Naive B cell (primary cell): ENCODE results near the gene THAP10. TPM values are rescaled to one million over a fixed set of nuclear protein-coding genes. Genes with fewer than 3 reads are reported as not detected.
A peak's percentile ranks its signal among the peaks of the same experiment; 100 is the strongest.
"Not testable (repeated sequence)": the region's sequence is repeated elsewhere in the genome, so short reads cannot be mapped to it uniquely, and the experiment has no call there.

ENCODE experiments used
- ATAC-seq, 2 donors: fragments of 150-1000 bp; cut with Tn5 transposase; 2 replicates each; pipeline ENCODE4 v1.10.0; 2021; ENCODE audit warnings: low read depth in 2 of 2, mild to moderate bottlenecking in 2 of 2, moderate library complexity in 2 of 2
- DNase-seq: peaks from one replicate; pipeline ENCODE4 v3.0.0; 2022
- H3K27ac Mint-ChIP-seq, 6 donors: one replicate each; pipeline ENCODE4 v1.8.0; 2020 to 2022; ENCODE audit warnings: mild to moderate bottlenecking in 6 of 6, mixed read lengths in 6 of 6, moderate library complexity in 5 of 6, inconsistent platforms in 2 of 6
- H3K27me3 Mint-ChIP-seq, 3 donors: one replicate each; pipeline ENCODE4 v1.8.0; 2021 to 2022; ENCODE audit warnings: mixed read lengths in 3 of 3, mild to moderate bottlenecking in 1 of 3
- H3K36me3 Mint-ChIP-seq, 2 donors: one replicate each; pipeline ENCODE4 v1.8.0; 2020 to 2022; ENCODE audit warnings: mixed read lengths in 2 of 2, inconsistent platforms in 1 of 2, mild to moderate bottlenecking in 1 of 2
- H3K4me1 Mint-ChIP-seq, 3 donors: one replicate each; pipeline ENCODE4 v1.8.0; 2020 to 2022; ENCODE audit warnings: mixed read lengths in 3 of 3, inconsistent platforms in 1 of 3, mild to moderate bottlenecking in 1 of 3, moderate library complexity in 1 of 3
- H3K4me3 Mint-ChIP-seq, 8 donors: one replicate each; pipeline ENCODE4 v1.8.0; 2020 to 2022; ENCODE audit warnings: mild to moderate bottlenecking in 8 of 8, mixed read lengths in 8 of 8, moderate library complexity in 8 of 8, inconsistent platforms in 2 of 8
- H3K9me3 Mint-ChIP-seq, 7 donors: one replicate each; pipeline ENCODE4 v1.8.0; 2020 to 2022; ENCODE audit warnings: mixed read lengths in 7 of 7, mild to moderate bottlenecking in 5 of 7, inconsistent platforms in 2 of 7, moderate library complexity in 1 of 7
- polyA plus RNA-seq, 6 donors: library from polyadenylated mRNA; unstranded; fragments of 300-500 nt; fragmentation: Illumina TruSeq; gene quantifications; one replicate each; pipeline ENCODE4 v1.2.3, GENCODE V29; 2021; ENCODE audit warnings: low read depth in 6 of 6

The THAP10 gene
- polyA plus RNA-seq, 6 donors from 2014 or later, result 0.13 to 0.19 TPM; not detected in 4

DNA sequence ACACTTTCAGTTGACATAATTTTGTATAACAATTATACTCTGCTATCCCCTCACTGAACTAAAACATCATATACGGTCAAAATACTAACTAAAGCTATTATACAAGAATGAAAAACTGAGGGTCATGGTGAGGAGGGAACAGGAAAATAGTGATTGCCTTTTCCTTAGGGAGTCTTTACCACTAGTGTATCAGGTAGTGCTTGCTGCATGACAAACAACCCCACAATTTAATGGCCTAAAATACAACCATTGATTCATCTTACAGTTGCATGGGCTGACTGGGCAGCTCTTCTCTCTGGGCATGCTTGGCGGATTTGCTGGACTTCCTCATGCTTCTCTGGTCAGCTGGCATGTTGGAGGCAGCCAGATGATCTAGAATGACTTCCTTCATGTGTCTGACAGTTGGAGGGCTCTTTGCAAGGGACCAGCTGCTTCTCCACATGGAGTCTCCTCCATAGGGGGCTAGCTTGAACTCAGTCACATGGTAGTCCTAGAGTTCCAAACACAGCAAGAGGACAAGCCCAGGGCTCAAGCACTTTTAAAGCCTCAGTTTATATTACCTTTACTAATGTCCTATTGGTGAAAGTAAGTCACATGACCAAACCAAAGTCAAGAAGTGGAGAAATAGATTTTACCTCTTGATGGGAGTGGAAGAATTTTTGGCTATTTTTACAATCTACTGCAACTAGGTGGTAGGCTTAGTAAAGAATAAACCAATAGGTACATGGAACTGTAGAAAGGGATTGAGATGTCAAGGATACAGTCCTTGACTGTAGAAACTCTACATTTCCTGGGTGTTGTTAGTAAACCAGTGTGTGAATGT lies 18.8 kb downstream of the THAP10 start:
- H3K4me1 Mint-ChIP-seq, result no peaks in the 10 kb centered on the region
- ATAC-seq (no peak), DNase-seq (no peak)
- H3K27me3 Mint-ChIP-seq, result peaks cover 23 to 52% (median 25%) of the 10 kb centered on the region in 3 donors
- peaks cover 0 to 10% (median 3%) of the 10 kb centered on the region in 7 donors for H3K9me3 Mint-ChIP-seq
- no peaks in the 10 kb centered on the region for H3K36me3 Mint-ChIP-seq
- H3K27ac Mint-ChIP-seq, result no peak overlapping the region
- no peak overlapping the region for H3K4me3 Mint-ChIP-seq

DNA sequence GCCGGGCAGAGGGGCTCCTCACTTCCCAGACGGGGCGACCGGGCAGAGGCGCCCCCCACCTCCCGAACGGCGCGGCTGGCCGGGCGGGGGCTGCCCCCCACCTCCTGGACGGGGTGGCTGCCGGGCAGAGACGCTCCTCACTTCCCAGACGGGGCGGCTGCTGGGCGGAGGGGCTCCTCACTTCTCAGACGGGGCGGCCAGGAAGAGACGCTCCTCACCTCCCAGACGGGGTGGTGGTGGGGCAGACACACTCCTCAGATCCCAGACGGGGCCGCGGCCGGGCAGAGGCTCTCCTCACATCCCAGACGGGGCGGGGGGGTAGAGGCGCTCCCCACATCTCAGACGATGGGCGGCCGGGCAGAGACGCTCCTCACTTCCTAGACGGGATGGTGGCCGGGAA lies 20.7 kb downstream of the THAP10 start:
- not testable (repeated sequence) for H3K4me1 Mint-ChIP-seq, H3K27ac Mint-ChIP-seq
- H3K9me3 Mint-ChIP-seq, result peaks cover 0 to 10% (median 3%) of the 10 kb centered on the region in 7 donors

DNA sequence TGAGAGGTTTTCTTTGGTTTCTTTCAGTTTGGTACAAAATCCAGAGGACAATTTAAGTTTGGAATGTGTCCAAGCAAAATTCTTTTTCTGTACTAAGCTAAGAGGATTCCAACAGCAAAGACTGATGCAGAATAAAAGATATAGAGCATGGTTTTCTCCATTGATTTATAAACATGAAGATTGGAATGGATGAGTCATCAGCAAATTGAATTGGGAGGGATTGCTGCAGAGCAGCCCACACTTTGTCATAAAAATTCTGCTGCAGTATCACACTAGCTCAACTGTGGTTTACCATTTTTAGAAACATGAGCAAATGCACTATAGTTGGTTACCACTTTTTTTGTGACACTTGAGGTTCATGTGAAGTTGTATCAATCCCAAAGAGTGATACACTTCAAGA lies 22.2 kb downstream of the THAP10 start:
- peaks cover 12 to 25% (median 23%) of the 10 kb centered on the region in 3 donors for H3K27me3 Mint-ChIP-seq
- DNase-seq, result no peak
- H3K36me3 Mint-ChIP-seq, result no peaks in the 10 kb centered on the region
- H3K27ac Mint-ChIP-seq, result no peak overlapping the region
- no peak overlapping the region for H3K4me3 Mint-ChIP-seq
- H3K4me1 Mint-ChIP-seq, result no peaks in the 10 kb centered on the region
- no peak for ATAC-seq
- H3K9me3 Mint-ChIP-seq, result peaks cover 0 to 10% (median 3%) of the 10 kb centered on the region in 7 donors

More for the DNA sequence above, 20.7 kb downstream of the THAP10 start:
- not testable (repeated sequence) for DNase-seq, ATAC-seq, H3K36me3 Mint-ChIP-seq, H3K4me3 Mint-ChIP-seq
- H3K27me3 Mint-ChIP-seq, result peaks cover 18 to 39% (median 19%) of the 10 kb centered on the region in 3 donors

DNA sequence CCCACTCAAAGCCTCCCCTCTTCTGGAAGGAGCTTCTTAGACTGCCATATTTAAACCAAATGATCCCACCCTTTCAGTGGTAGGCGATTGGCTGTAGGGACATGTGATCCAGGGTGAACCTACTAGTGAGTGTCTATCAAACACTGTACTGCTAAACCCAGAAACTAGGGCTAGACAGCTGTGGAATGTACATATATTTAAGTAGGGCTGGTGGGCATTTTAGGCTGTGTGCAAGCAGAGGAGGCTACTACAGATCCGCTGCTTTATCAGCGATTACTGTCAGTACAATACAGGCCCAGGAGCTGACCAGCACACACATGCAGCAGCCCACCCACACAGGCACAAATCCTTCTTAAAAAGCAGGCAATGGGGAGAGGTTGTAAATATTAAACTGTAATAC lies 22.9 kb downstream of the THAP10 start:
- no peak for DNase-seq
- no peak overlapping the region for H3K27ac Mint-ChIP-seq
- no peaks in the 10 kb centered on the region for H3K36me3 Mint-ChIP-seq
- H3K4me3 Mint-ChIP-seq, result no peak overlapping the region
- H3K9me3 Mint-ChIP-seq, result peaks cover 0 to 10% (median 3%) of the 10 kb centered on the region in 7 donors
- H3K27me3 Mint-ChIP-seq, result peaks cover 12 to 25% (median 18%) of the 10 kb centered on the region in 3 donors
- H3K4me1 Mint-ChIP-seq, result no peaks in the 10 kb centered on the region
- no peak for ATAC-seq

DNA sequence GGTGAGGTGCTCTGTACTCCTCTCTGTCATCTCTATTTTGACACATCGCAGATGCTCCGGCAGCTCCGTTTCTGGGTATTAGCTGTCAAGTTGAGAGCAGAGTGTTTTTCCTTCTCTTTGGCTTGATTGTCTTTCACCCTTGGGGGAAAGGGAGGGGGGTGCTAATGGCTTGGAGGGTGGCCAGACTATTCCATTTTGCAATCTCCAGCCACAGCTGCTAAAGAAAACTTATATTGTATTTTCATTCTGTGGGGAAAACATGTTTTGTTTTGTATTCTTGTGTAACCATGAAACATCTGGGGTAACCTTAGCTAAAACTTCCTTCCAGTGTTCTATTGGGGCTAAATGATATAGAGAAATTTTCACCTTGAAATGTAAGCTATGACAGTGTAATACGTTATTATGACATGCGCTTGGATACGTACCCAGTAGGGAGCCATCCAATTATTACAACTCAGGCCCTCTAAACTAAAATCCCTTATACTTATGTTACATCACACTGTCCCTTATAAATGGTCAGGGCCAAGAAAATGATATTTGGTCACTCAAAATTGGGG lies 24.2 kb downstream of the THAP10 start:
- Mint-ChIP-seq H3K27me3 (peaks cover 7 to 25% (median 11%) of the 10 kb centered on the region in 3 donors), H3K4me1 (no peaks in the 10 kb centered on the region), H3K4me3 (no peak overlapping the region), H3K36me3 (no peaks in the 10 kb centered on the region), H3K27ac (no peak overlapping the region), H3K9me3 (peaks cover 0 to 6% (median under 1%) of the 10 kb centered on the region in 7 donors)
- DNase-seq (no peak), ATAC-seq (no peak)

DNA sequence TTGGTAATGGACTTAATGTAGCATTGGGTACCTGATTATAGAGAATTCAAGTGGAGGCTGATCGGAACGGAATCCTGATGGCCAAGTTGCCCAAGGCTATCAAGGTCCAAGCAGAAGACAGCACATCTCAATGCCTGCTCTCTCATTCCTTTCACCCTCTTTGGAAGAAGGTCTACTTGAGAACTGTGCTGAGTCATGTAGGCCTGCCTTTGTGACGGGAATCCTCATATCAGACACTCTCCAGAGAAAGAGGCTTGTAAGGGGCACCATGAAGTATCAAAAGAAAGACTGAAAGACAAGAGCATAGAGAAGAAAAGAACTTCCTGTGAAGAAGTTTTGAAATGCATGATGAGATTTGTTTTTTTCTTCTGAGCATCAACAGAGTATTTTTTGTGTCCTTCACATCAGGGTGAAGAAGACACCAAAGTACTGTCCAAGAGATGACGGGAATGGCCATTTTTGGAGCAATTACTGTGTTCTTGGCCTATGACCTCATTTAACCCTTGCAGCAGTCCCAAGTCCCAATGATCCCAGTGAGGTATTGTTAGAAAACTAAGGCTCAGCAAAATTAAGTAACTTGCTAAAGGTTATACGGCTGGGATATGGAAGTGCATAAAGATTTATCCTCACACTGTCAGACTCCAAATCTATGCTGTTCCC lies 25.1 kb downstream of the THAP10 start:
- H3K36me3 Mint-ChIP-seq, result no peaks in the 10 kb centered on the region
- no peak overlapping the region for H3K27ac Mint-ChIP-seq
- DNase-seq (no peak), ATAC-seq (no peak)
- H3K9me3 Mint-ChIP-seq, result peaks cover 0 to 3% (median 0%) of the 10 kb centered on the region in 7 donors
- no peak overlapping the region for H3K4me3 Mint-ChIP-seq
- peaks cover 7 to 25% (median 11%) of the 10 kb centered on the region in 3 donors for H3K27me3 Mint-ChIP-seq
- H3K4me1 Mint-ChIP-seq, result no peaks in the 10 kb centered on the region

DNA sequence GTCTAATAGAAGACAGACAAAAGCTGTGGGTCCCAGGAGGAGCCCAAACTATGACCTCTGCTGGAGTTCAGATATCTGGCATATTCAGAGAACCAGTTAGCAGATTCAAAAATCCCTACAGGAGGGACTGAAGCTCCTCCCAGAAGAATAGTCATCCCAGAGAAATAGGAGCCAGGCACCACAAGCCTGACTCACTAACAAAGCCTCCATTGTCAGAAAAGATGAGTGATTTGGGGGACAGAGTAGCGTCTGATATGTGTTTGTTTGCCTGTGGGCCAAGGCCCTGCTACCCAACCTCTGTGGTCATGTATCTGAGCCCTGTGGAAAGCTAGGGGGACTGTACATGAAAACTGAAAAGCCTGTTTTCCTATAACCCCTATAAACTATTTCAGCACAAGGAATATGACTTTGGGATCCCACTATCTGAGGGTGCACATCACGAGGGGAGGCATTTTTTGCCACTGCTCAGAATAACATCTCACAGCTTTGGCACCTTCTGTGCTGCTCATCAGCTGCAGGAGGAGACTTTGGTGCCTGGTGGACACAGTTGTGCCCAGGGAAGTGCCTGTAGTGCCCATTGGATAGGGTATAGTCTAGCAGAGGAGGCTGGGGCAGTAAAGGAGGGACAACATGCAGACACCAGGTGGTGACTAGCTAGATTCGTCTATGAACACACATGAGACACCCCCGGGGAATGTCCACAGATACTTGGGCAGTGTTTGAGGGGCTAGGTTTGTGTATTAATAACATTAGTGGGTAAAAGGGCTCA lies 28.6 kb downstream of the THAP10 start:
- H3K4me1 Mint-ChIP-seq, result no peaks in the 10 kb centered on the region
- no peaks in the 10 kb centered on the region for H3K36me3 Mint-ChIP-seq
- no peak overlapping the region for H3K4me3 Mint-ChIP-seq
- no peak overlapping the region for H3K27ac Mint-ChIP-seq
- no peak for ATAC-seq
- peaks cover 20 to 26% (median 20%) of the 10 kb centered on the region in 3 donors for H3K27me3 Mint-ChIP-seq
- no peak for DNase-seq
- no peaks in the 10 kb centered on the region for H3K9me3 Mint-ChIP-seq

DNA sequence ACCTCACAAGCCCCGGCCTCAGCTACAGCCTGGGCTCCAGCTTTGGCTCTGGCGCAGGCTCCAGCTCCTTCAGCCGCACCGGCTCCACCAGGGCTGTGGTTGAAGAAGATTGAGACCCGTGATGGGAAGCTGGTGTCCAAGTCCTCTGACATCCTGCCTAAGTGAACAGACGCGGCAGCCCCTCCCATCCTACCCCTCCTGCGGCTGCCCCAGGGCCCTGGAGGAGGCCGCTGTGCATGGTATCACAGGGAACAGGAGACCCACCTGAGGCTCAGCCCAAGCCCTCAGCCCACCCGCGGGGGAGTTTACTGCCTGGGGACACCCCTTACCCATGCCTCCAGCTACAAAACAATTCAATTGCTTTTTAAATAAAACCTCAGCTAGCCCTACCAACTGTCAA lies 32.2 kb downstream of the THAP10 start:
- Mint-ChIP-seq H3K27ac (no peak overlapping the region), H3K27me3 (peaks cover 28 to 36% (median 29%) of the 10 kb centered on the region in 3 donors), H3K4me1 (no peaks in the 10 kb centered on the region), H3K9me3 (no peaks in the 10 kb centered on the region), H3K36me3 (no peaks in the 10 kb centered on the region), H3K4me3 (no peak overlapping the region)
- no peak for DNase-seq
- ATAC-seq, result no peak

DNA sequence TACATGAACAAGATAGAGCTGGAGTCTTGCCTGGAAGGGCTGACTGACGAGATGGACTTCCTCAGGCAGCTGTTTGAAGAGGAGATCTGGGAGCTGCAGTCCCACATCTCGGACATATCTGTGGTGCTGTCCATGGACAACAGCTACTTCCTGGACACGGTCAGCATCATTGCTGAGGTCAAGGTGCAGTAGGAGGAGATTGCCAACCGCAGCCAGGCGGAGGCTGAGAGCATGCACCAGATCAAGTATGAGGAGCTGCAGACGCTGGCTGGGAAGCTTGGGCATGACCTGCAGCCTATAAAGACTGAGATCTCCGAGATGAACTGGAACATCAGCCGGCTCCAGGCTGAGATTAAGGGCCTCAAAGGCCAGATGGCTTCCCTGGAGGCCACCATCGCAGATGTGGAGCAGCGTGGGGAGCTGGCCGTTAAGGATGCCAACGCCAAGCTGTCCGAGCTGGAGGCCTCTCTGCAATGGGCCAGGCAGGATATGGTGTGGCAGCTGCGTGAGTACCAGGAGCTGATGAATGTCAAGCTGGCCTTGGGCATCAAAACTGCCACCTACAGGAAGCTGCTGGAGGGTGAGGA lies 32.8 kb downstream of the THAP10 start:
- Mint-ChIP-seq H3K4me3 (no peak overlapping the region), H3K4me1 (peaks cover 3 to 4% (median 3%) of the 10 kb centered on the region in 3 donors), H3K27me3 (peaks cover 31 to 37% (median 35%) of the 10 kb centered on the region in 3 donors), H3K27ac (no peak overlapping the region), H3K9me3 (no peaks in the 10 kb centered on the region), H3K36me3 (no peaks in the 10 kb centered on the region)
- ATAC-seq, result no peak
- DNase-seq, result no peak

DNA sequence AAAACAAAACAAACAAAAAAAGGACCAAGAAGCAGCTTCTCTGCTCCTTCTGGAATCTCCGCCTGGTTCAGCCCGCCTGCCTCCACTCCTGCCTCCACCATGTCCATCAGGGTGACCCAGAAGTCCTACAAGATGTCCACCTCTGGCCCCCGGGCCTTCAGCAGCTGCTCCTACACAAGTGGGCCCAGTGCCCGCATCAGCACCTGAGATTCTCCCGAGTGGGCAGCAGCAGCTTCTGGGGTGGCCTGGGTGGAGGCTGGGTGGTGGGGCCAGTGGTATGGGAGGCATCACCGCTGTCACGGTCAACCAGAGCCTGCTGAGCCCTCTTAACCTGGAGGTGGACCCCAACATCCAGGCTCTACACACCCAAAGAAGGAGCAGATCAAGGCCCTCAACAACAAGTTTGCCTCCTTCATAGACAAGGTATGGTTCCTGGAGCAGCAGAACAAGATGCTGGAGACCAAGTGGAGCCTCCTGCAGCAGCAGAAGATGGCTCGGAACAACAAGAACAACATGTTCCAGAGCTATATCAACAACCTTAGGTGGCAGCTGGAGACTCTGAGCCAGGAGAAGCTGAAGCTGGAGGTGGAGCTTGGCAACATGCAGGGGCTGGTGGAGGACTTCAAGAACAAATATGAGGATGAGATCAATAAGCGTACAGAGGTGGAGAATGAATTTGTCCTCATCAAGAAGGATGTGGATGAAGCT lies 33.5 kb downstream of the THAP10 start:
- H3K4me1 Mint-ChIP-seq, DNase-seq, H3K9me3 Mint-ChIP-seq, H3K4me3 Mint-ChIP-seq, ATAC-seq, H3K36me3 Mint-ChIP-seq: not testable (repeated sequence)
- Mint-ChIP-seq H3K27me3 (peaks cover 32 to 39% (median 37%) of the 10 kb centered on the region in 3 donors), H3K27ac (peak overlapping the region in 1 of 6 donors; percentile 23)

DNA sequence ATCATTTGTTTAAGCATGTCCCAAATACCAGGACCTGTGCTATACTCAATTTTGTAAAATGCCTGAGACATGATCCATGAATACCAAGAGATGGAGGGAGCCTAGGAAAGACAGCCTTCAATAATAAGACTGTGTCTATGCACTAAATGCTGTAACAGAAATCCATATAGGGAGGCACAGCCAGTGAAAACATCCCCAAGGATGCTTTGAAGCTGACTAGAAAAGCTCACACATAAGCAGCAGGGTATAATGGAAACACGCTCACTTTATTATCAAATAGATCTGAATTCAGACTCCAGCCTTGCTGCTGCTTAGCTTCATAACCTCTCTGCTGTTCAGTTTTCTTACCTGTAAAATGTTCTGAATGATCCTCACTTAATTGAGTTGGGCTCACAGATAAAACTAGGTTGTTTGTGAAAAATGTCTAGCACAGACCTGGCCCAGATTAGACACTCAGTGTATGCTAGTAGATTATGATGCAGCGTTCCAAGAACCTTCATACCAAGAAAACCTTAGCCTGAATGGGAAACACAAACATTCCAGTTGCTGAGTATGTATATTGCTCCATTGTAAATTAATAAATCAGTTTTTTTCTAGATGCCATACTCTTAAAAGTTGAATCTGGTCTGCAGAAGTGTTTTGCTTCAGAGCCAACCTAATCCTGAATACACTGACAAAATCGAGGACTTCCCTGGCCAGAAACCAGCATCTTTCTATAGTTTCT lies 34.5 kb downstream of the THAP10 start:
- H3K4me3 Mint-ChIP-seq, result no peak overlapping the region
- DNase-seq (no peak), ATAC-seq (no peak)
- H3K9me3 Mint-ChIP-seq, result no peaks in the 10 kb centered on the region
- peaks cover 5 to 12% (median 6%) of the 10 kb centered on the region in 3 donors for H3K4me1 Mint-ChIP-seq
- peaks cover 35 to 45% (median 41%) of the 10 kb centered on the region in 3 donors for H3K27me3 Mint-ChIP-seq
- no peaks in the 10 kb centered on the region for H3K36me3 Mint-ChIP-seq
- H3K27ac Mint-ChIP-seq, result no peak overlapping the region
